Skeletal muscle cell (primary cell): ENCODE data around the gene FBLN1.

Experiments used
- DNase-seq: peaks from one replicate; pipeline ENCODE4 v3.0.0-alpha.2; 2010; ENCODE audit warnings: low read depth
- H3K4me3 ChIP-seq: 2 replicates; pipeline ENCODE4 v1.5.1; 2011; ENCODE audit warnings: low read depth, mild to moderate bottlenecking, control low read depth, low read length, moderate library complexity

The FBLN1 gene

DNA sequence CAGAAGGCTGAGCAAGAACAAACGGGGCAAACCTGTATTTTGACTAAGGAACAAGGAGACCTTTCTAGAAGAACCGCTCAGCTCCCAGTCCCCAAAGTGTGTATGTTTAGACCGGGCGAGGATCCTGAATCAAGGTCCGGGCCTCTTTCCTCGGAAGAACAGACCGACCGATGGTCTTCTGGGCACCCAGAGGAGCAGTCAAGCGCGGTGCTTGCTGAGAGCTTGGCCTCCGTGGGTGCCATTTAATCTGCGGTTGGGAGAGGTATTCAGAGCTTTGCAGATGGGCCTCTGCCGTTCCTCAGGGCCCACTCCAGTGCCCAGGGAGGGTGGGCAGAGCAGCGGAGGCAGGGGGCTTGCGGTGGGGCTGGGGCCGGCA is 142.5 kb downstream of the FBLN1 start:
- no peak for DNase-seq
- H3K4me3 ChIP-seq: peak overlapping the region; percentile 21

DNA sequence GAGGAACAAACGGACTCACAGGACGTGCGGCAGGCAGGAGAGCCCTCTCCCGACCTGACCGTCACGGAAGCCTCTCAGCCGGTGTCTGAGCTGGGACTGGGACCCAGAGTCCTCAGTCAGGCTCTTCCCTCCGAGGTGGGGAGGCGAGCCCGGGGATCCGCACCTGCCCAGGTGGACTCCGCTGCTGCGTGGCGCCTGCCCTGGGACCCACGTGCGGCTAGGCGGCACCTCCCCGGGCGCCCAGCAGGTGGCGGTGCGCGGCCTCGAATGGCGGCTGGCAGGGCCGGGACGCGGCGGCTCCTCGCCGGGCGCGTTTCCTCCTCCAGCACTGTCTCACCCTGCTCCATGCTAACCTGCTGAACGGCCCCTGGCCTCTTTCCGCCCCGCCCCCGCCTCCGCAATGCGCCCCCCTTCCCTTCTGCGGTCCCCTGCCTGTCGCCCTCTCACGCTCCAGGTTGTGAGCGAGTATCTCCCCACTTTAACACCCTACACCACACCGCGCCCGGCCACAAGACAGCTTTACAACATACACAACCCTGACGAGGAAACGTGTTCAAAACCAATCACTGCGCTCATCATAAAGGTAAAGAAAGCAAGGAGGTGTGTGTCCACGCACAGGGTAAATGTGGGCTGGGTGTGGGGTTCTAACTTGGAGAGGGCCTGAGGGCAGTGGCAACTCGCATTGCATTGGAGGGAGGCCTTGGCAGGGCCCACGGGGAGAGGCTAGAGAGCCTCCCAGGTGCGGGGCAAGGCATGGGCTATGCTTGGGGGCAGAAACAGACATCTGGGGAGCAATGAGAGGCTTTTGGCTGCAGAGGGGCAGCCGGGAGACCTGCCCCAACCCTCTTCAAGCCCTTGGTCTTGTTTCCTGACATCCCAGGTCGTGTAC is 143.1 kb downstream of the FBLN1 start:
- H3K4me3 ChIP-seq: peak overlapping the region; percentile 21
- no peak for DNase-seq

GRCh38 chr22:45647532-45648225 is 145.0 kb downstream of the FBLN1 start:
- DNase-seq: no peak
- no peak overlapping the region for H3K4me3 ChIP-seq

- no peak for DNase-seq
- no peak overlapping the region for H3K4me3 ChIP-seq
These were observed 145.8 kb downstream of the FBLN1 start for GRCh38 chr22:45648301-45649117.

DNA sequence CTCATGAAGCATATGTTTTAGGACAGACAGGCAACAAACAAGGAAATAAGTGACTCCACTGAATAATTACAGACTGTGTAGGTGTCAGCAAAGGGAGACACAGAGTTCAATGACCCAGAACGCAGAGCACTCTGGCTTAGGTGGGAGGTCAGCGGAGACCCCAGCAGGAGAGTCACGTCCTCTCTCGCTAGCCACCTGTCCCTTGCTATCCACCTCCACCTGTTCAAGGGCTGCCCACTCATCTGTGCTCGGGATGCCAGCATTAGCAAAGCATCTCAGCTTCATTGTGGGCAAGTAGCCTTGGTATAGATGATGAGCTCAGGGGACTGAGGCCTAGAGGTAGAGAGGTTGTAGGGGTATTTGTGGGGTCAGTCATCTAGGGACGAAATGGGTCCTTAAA is 147.1 kb downstream of the FBLN1 start:
- no peak overlapping the region for H3K4me3 ChIP-seq
- no peak for DNase-seq

DNA sequence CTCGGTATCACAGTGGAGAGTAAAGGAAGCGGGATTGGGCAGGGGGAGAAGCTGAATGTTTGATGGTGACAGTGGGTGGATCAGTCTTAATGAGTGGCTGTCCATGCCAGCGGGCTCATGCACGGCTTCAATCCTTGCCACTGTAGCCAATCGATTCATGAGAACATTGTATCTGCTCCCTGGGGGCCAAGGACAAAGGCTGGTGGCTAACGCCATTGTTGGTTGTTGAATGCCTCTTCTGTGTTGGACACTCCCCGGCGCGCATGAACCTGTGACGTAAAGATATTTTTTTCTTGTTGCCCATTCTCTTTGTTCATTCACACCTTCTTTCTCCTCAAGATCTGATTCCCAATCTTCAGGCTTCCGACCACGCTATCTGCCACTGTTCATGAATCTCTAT is 148.0 kb downstream of the FBLN1 start:
- H3K4me3 ChIP-seq: no peak overlapping the region
- no peak for DNase-seq
